ENCODE measurements around the gene TMEM178A. TPM values are rescaled to one million over a fixed set of nuclear protein-coding genes. Genes with fewer than 3 reads are reported as not detected.

The TMEM178A gene
- total RNA-seq, 4 donors from 2014 or later: 3.0 to 12.9 (median 5.8) TPM

GRCh38 chr2:39696101-39696553 is 30.4 kb downstream of the TMEM178A start:
- peaks cover 0 to 14% (median 0%) of the 10 kb centered on the region in 4 donors for H3K4me1 ChIP-seq
- peak overlapping the region in 2 of 4 donors; percentile 21 to 62 for H3K27ac ChIP-seq
- no peak for TF ChIP-seq POLR2A (IDR thresholded peaks at IDR 0.05)
- TF ChIP-seq EP300 (IDR thresholded peaks at IDR 0.05): no peak
- no peak for TF ChIP-seq CTCF (IDR thresholded peaks at IDR 0.05)
- H3K9me3 ChIP-seq: peaks cover 0 to 27% (median 5%) of the 10 kb centered on the region in 4 donors
- no peaks in the 10 kb centered on the region for H3K27me3 ChIP-seq
- H3K4me3 ChIP-seq: no peak overlapping the region
- no peaks in the 10 kb centered on the region for H3K36me3 ChIP-seq
- DNase-seq (ENCODE audit: low spot score in 2 of 2): no peak
- WGBS, 2 donors: 67 to 71% methylated on average over 4 of the region's 4 CpGs

- H3K36me3 ChIP-seq: no peaks in the 10 kb centered on the region
- no peak for DNase-seq (ENCODE audit: low spot score in 2 of 2)
- TF ChIP-seq EP300 (IDR thresholded peaks at IDR 0.05) (no peak), CTCF (IDR thresholded peaks at IDR 0.05) (peak in 4 of 5 experiments; percentile 22 to 62 (median 42))
- H3K27ac ChIP-seq: peak overlapping the region in 1 of 4 donors; percentile 45
- WGBS, 2 donors: 25 to 27% methylated on average over 1 of the region's 1 CpG
- peaks cover 0 to 14% (median 0%) of the 10 kb centered on the region in 4 donors for H3K4me1 ChIP-seq
- no peaks in the 10 kb centered on the region for H3K27me3 ChIP-seq
- H3K9me3 ChIP-seq: peaks cover 0 to 27% (median 9%) of the 10 kb centered on the region in 4 donors
- H3K4me3 ChIP-seq: no peak overlapping the region
Measured at GRCh38 chr2:39696838-39697237, 31.1 kb downstream of the TMEM178A start.

- Histone ChIP-seq H3K36me3 (no peaks in the 10 kb centered on the region), H3K9me3 (peaks cover 0 to 32% (median 9%) of the 10 kb centered on the region in 4 donors), H3K4me3 (no peak overlapping the region), H3K4me1 (peaks cover 0 to 14% (median 0%) of the 10 kb centered on the region in 4 donors), H3K27ac (peak overlapping the region in 1 of 4 donors; percentile 45), H3K27me3 (no peaks in the 10 kb centered on the region)
- DNase-seq (ENCODE audit: low spot score in 2 of 2): no peak
- WGBS, 2 donors: 50 to 58% methylated on average over 2 of the region's 2 CpGs
- no peak for TF ChIP-seq EP300 (IDR thresholded peaks at IDR 0.05)
- TF ChIP-seq POLR2A (IDR thresholded peaks at IDR 0.05): no peak
- TF ChIP-seq CTCF (IDR thresholded peaks at IDR 0.05): no peak
Measured at GRCh38 chr2:39697454-39697853, 31.7 kb downstream of the TMEM178A start.

GRCh38 chr2:39701137-39701536 is 35.4 kb downstream of the TMEM178A start:
- no peaks in the 10 kb centered on the region for H3K27me3 ChIP-seq
- H3K4me3 ChIP-seq: no peak overlapping the region
- H3K27ac ChIP-seq: no peak overlapping the region
- H3K36me3 ChIP-seq: no peaks in the 10 kb centered on the region
- H3K9me3 ChIP-seq: peaks cover 0 to 37% (median 9%) of the 10 kb centered on the region in 4 donors
- no peak for DNase-seq (ENCODE audit: low spot score in 2 of 2)
- 95 to 97% methylated on average over 1 of the region's 1 CpG for WGBS, 2 donors
- peaks cover 0 to 11% (median 0%) of the 10 kb centered on the region in 4 donors for H3K4me1 ChIP-seq
- TF ChIP-seq EP300 (IDR thresholded peaks at IDR 0.05): no peak
- no peak for TF ChIP-seq CTCF (IDR thresholded peaks at IDR 0.05)
- TF ChIP-seq POLR2A (IDR thresholded peaks at IDR 0.05): no peak

GRCh38 chr2:39703181-39703872 is 37.6 kb downstream of the TMEM178A start:
- no peak overlapping the region for H3K4me3 ChIP-seq
- no peaks in the 10 kb centered on the region for H3K36me3 ChIP-seq
- no peaks in the 10 kb centered on the region for H3K4me1 ChIP-seq
- WGBS, 2 donors: 60 to 64% methylated on average over 3 of the region's 3 CpGs
- TF ChIP-seq CTCF (IDR thresholded peaks at IDR 0.05): no peak
- no peak for TF ChIP-seq POLR2A (IDR thresholded peaks at IDR 0.05)
- no peak for TF ChIP-seq EP300 (IDR thresholded peaks at IDR 0.05)
- H3K27me3 ChIP-seq: no peaks in the 10 kb centered on the region
- H3K27ac ChIP-seq: no peak overlapping the region
- no peak for DNase-seq (ENCODE audit: low spot score in 2 of 2)
- H3K9me3 ChIP-seq: peaks cover 0 to 37% (median 9%) of the 10 kb centered on the region in 4 donors
